NCI-H446 treated with DMSO at 0.1 percent for 48 hours (cell line): ENCODE data around the gene LCTL.
"Not testable (repeated sequence)": the region's sequence is repeated elsewhere in the genome, so short reads cannot be mapped to it uniquely, and the experiment has no call there.

Experiments
- DNase-seq: peaks from one replicate; lab custom pipeline; 2025; lab: John Stamatoyannopoulos, UW

The LCTL gene

GRCh38 chr15:66592505-66593218 is 26.9 kb upstream of the LCTL start:
- DNase-seq, result no peak

- no peak for DNase-seq
These were observed 25.6 kb upstream of the LCTL start for GRCh38 chr15:66591322-66591862.

DNA sequence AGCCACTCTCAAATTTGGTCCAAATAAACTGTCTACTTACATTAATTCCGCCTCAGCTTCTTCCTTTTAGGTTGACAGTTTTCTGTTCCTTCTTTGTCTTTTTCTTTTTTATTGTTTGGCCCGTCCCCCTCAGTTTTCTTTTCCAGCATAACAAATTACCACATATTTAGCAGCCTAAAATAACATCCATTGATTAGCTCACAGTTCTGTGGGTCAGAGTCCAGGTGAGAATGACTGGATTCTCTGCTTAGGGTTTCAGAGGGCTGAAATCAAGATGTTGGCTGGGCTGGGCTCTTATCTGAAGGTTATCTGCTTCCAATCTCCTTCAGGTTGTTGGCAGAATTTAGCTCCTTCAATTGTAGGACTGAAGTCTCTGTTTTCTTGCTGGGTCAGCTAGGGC is 24.6 kb upstream of the LCTL start:
- DNase-seq, result no peak

DNA sequence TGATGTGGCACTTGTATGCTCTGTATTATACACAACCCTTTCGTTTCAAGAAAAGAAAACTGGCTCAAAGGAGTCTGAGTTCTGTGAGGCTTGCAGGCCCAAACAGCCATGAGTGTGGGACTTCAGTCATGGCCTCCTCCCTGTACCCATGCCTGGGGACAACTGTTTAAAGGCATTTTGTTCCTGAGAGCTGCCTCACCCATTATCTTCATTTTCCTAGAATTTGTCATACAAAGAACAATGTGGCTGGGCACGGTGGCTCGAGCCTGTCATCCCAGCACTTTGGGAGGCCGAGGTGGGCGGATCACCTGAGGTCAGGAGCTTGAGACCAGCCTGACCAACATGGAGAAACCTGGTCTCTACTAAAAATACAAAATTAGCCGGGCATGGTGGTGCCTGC is 23.6 kb upstream of the LCTL start:
- not testable (repeated sequence) for DNase-seq

DNA sequence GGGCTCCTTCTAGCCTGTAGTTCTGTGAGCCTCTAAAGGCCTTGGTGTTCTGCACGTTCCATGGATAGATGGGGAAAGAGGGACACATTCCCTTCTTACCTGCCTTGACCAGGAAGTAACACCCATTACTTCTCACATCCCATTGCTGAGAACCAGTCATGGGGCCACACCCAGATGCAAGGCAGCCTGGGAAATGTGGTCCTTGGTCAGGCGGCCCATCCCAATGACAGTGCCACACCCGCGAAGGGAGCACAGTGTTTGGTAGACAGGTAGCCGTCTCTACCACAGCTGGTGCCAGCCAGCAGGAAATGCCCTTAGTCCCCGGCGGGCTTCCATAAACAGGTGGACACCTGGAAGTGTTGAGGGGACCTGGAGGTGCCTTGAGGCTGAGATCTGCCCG is 23.2 kb upstream of the LCTL start:
- DNase-seq, result no peak

DNA sequence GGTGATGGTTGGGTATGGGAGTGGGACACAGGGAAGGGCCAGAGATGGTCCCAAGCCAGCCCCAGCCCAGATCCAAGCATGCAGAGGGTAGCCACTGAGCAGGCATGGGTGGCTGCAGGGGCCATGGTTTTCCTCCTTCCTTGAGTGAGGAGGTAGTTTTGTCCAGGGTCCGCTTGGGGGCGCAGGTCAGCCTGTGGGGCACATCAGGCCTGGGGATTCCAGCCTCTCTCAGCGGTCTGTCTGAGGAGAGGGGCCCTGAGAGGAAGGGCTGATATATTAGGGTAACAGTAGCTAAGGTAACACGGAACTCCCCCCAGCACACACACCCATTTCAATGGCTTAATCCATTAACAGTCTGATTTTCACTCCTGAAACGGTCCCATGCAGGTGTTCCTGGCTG is 22.7 kb upstream of the LCTL start:
- DNase-seq, result no peak

GRCh38 chr15:66587749-66588148 is 22.0 kb upstream of the LCTL start:
- DNase-seq, result no peak

DNA sequence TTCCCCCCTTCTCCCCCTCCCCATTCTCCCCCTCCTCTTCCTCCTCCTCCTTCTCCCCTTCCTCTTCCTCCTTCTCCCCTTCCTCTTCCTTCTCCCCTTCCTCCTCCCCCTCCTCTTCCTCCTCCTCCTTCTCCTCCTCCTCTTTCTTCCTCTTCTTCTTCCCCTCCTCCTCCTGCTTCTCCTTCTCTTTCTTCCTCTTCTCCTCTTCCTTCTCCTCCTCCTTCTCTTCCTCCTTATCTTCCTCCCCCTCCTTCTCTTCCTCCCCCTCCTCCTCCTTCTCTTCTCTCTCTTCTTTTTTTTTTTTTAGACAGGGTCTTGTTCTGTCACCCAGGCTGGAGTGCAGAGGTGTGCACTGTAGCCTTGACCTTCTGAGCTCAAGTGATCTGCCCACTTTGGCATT is 21.2 kb upstream of the LCTL start:
- no peak for DNase-seq

- no peak for DNase-seq
These were observed 20.6 kb upstream of the LCTL start for GRCh38 chr15:66586155-66586976.

DNA sequence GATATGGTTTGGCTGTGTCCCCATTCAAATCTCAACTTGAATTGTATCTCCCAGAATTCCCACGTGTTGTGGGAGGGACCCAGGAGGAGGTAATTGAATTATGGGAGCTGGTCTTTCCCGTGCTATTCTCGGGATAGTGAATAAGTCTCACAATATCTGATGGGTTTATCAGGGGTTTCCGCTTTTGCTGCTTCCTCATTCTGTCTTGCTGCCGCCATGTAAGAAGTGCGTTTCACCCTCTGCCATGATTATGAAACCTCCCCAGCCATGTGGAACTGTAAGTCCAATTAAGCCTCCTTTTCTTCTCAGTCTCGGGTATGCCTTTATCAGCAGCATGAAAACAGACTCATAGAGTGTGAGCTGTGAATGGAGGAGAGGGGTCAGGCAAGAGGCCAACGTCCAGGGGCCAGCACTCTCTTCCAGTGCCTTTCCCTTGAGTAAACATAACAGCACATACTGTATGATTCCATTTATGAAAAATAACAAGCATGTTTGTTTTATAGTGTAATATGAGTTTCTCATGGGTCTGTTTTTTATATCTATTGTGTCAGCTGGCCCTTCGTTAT is 16.3 kb upstream of the LCTL start:
- no peak for DNase-seq

- no peak for DNase-seq
These were observed 14.8 kb upstream of the LCTL start for GRCh38 chr15:66580643-66581042.

GRCh38 chr15:66578286-66578875 is 12.6 kb upstream of the LCTL start:
- no peak for DNase-seq

DNA sequence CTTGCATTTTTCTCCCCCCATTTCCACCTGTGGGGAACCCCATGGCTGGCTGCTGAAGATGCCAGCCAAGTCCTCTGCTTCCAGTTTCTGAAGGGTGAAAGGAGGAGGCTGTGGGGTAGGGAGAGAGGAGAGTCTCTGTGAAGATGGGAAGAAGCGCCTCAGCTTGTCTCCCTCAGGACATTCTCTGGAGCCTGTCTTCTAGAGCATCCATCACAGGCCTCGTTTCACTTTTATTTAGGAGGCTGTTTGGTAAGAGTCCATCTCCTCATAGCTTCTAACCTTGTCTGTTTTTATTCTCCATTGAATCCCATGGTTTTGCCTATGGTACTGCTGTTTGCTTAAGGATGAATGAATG is 8.8 kb upstream of the LCTL start:
- no peak for DNase-seq

DNA sequence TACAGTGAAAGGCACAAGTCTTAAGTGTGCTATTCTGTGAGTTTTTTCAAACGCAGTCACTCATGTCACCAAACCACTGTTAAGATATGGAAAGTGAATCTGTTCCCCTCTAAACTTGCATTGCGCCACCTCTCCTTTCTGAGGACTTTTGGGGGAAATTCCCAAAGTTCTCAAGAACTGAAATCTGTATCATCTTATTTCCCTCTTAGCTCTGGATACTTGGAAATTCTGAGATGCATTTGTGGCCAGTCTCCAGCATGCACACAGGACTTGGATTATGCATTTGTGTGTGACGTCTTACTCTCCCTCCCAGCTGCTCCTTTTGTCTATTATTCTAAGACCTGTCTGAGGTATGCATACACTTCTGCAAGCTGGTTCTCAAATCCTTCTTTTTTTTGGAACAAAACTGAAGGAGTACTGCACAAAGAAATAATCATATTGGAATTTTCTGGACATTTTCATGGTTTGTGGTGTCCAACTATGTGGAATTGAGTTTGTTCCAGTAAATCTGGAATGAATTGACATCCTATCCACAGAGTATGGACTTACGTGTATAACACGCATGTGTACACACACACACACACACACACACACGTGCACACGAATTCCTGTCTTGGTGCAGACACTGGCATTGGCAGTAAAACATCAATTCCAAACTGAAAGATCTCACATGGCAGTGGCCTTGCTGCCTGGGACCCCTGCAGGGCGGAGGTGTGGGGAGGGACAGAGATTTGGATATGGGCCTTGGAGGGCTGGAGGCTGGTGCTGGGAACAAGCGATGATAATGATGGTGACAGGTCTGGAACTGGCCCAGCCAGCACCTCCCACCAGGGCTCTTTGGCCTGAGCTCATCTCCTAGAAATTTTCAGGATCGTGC is 8.2 kb upstream of the LCTL start:
- DNase-seq, result no peak

GRCh38 chr15:66573348-66573718 is 7.5 kb upstream of the LCTL start:
- DNase-seq, result no peak

- no peak for DNase-seq
These were observed 6.3 kb upstream of the LCTL start for GRCh38 chr15:66572146-66572545.

DNA sequence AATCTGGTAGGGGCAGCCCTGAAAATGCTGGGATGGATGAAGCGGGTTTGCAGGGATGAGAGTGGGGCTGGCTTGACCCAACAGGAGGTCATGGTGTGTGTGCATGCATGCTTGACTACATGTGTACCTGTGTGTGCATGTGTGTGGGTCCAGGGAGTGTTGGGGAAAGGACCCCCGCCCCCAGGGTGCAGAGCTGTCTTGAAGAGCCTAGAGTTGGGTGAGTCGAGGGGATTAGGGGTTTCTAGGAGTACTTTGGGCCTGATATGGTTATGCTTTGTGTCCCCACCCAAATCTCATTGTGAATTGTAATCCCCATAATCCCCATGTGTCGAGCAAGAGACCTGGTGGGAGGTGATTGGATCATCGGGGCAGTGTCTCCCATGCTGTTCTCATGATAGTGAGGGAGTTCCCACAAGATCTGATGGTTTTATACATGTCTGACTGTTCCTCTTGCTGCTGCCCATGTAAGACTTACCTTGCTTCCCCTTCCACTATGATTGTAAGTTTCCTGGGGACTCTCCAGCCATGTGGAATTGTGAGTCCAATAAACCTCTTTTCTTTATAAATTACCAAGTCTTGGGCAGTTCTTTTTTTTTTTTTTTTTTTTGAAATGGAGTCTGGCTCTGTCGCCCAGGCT is 5.2 kb upstream of the LCTL start:
- DNase-seq, result no peak

GRCh38 chr15:66570327-66570726 is 4.5 kb upstream of the LCTL start:
- DNase-seq, result no peak

DNA sequence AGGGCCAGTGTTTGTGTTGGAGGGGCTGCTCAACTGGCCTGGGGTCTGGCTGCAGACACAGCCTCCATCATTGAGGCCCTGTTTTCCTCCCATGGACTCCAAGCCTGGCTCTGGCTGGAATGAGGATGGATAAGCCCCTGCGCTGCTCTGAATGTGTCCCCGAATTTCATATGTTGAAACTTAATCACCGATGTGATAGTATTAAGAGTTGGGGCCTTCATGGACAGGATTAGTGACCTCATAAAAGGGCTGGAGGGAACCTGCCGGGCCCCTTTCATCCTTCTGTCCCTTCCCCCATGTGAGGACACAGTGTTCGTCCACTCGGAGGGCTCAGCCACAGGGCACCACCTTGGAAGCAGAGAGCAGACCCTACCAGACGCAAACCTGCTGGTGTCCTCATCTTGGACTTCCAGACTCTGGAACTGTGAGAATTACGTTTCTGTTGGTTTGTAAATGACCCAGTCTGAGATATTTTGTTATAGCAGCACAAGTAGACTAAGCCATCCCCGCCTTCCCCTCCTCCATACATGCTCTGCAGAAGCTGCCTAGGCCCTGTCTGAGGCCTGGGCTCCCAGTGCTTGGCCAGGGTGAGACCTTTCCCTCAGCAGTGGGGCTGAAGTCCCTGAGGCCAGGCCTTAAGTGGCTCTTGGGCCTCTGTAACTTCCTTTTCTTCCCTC is 3.8 kb upstream of the LCTL start:
- DNase-seq, result no peak

- no peak for DNase-seq
These were observed 2.1 kb upstream of the LCTL start for GRCh38 chr15:66567897-66568296.
